ENCODE results near the gene ALG8.

- no peak for TF ChIP-seq POLR2A (IDR thresholded peaks at IDR 0.05)
- TF ChIP-seq, protein P1, sequence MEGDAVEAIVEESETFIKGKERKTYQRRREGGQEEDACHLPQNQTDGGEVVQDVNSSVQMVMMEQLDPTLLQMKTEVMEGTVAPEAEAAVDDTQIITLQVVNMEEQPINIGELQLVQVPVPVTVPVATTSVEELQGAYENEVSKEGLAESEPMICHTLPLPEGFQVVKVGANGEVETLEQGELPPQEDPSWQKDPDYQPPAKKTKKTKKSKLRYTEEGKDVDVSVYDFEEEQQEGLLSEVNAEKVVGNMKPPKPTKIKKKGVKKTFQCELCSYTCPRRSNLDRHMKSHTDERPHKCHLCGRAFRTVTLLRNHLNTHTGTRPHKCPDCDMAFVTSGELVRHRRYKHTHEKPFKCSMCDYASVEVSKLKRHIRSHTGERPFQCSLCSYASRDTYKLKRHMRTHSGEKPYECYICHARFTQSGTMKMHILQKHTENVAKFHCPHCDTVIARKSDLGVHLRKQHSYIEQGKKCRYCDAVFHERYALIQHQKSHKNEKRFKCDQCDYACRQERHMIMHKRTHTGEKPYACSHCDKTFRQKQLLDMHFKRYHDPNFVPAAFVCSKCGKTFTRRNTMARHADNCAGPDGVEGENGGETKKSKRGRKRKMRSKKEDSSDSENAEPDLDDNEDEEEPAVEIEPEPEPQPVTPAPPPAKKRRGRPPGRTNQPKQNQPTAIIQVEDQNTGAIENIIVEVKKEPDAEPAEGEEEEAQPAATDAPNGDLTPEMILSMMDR (IDR thresholded peaks at IDR 0.05) = no peak
These were observed 67.7 kb downstream of the ALG8 start for GRCh38 chr11:78071717-78072116.
